ENCODE measurements around the gene GLCE.

Gene GLCE

DNA sequence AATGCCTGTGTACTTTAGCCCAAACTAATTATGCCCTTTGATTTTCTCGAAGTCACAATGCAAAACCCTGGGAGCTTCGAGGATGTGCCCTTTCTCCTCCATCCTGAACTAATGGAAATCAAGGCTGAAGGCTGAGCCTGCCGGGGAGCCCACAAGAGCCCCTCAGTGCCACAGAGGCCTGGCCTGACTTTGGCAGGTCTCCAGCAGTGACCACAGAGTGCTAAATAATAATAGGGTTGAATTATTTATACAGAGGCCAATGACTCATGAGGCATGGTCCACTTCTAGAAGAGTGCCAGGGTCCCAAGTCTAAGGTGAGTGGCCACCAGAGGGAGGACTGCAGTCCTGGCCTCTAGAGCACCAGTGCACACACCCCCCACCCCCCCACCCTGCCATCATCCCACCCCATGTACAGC lies 19.1 kb upstream of the GLCE start:
- no peaks in the 10 kb centered on the region for H3K36me3 ChIP-seq (ENCODE audit: insufficient read depth, low read length)
- no peak overlapping the region for H3K9ac ChIP-seq (ENCODE audit: low read length)
- H3K4me1 ChIP-seq (ENCODE audit: insufficient read depth, low read length), result peaks cover 4% of the 10 kb centered on the region
- H3K27ac ChIP-seq (ENCODE audit: low read depth, low read length), result no peak overlapping the region
- no peaks in the 10 kb centered on the region for H3K27me3 ChIP-seq (ENCODE audit: control insufficient read depth in 1 of 2, insufficient read depth in 2 of 2, low read length in 2 of 2)
- H3K9me3 ChIP-seq (ENCODE audit: low read length), result no peaks in the 10 kb centered on the region
- H3K4me3 ChIP-seq (ENCODE audit: low read depth in 1 of 2, low read length in 2 of 2), result no peak overlapping the region

DNA sequence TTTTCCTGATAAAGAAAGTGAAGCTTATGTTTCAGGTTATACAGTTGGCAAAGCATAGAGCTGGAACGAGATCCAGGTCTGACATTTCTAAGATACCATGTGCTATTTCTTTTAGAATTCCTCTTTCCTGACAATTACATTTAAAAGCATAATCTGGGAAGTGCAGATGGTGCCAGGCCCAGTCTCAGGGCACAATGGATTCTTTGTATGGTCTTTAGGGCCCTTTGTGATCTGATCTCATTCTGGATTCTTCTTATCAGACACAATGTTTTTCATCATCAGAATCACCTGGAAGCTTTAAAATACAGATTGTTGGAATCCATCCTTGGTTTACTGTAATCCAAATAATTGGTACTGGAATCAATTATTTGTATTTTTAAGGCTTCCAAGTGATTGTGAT lies 18.6 kb upstream of the GLCE start:
- Histone ChIP-seq H3K4me1 (ENCODE audit: insufficient read depth, low read length) (peaks cover 4% of the 10 kb centered on the region), H3K4me3 (ENCODE audit: low read depth in 1 of 2, low read length in 2 of 2) (no peak overlapping the region), H3K27ac (ENCODE audit: low read depth, low read length) (no peak overlapping the region), H3K9ac (ENCODE audit: low read length) (no peak overlapping the region), H3K27me3 (ENCODE audit: control insufficient read depth in 1 of 2, insufficient read depth in 2 of 2, low read length in 2 of 2) (no peaks in the 10 kb centered on the region), H3K9me3 (ENCODE audit: low read length) (no peaks in the 10 kb centered on the region), H3K36me3 (ENCODE audit: insufficient read depth, low read length) (no peaks in the 10 kb centered on the region)

DNA sequence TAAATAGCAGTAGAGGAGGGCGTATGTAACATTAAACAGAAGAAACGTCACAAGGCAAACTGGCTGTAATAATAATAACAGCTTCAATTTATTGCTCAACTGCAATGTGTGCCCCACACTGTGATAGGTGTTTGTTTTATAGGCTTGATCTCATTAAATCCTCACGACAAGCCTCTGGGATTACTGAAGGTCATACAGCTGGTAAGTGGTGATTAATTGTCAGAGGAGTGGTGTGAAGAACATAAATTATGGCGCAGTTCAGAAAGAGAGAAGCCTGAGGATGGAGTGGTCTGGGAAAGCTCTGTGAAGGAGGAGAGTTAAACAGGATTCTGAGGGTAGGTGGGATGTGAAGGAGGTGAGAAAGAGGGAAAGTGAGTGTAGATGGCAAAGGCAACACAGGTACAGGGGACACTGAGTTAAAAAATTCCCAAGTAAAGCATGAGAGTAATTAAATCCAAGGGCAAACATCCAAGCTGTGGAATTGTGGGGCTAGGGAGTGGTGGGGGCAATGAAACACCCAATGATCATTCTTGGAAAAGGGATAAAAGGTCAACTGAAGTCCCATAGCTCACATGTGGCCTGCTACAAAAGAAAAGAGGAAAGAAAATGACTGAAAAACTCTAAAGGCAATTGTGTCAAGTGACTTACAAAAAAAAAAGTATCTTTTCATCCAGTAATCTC lies 16.5 kb upstream of the GLCE start:
- Histone ChIP-seq H3K9ac (ENCODE audit: low read length) (no peak overlapping the region), H3K27me3 (ENCODE audit: control insufficient read depth in 1 of 2, insufficient read depth in 2 of 2, low read length in 2 of 2) (no peaks in the 10 kb centered on the region), H3K27ac (ENCODE audit: low read depth, low read length) (no peak overlapping the region), H3K36me3 (ENCODE audit: insufficient read depth, low read length) (no peaks in the 10 kb centered on the region), H3K4me3 (ENCODE audit: low read depth in 1 of 2, low read length in 2 of 2) (no peak overlapping the region), H3K9me3 (ENCODE audit: low read length) (no peaks in the 10 kb centered on the region), H3K4me1 (ENCODE audit: insufficient read depth, low read length) (peaks cover 4% of the 10 kb centered on the region)

DNA sequence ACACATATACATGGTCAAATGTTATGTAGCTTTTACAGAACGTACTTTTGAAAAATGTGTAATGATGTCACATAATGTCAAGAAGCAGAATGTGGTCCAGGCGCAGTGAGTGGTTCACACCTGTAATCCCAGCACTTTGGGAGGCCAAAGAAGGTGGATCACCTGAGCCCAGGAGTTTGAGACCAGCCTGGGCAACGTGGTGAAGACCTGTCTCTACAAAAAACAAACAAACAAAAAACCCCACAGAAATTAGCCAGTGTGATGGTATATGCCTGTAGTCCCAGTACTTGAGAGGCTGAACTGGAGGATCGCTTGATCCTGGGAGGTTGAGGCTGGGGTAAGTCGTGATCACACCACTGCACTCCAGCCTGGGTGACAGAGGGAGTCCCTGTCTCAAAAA lies 15.9 kb upstream of the GLCE start:
- Histone ChIP-seq H3K9me3 (ENCODE audit: low read length) (no peaks in the 10 kb centered on the region), H3K4me3 (ENCODE audit: low read depth in 1 of 2, low read length in 2 of 2) (no peak overlapping the region), H3K27me3 (ENCODE audit: control insufficient read depth in 1 of 2, insufficient read depth in 2 of 2, low read length in 2 of 2) (no peaks in the 10 kb centered on the region), H3K9ac (ENCODE audit: low read length) (no peak overlapping the region), H3K27ac (ENCODE audit: low read depth, low read length) (no peak overlapping the region), H3K36me3 (ENCODE audit: insufficient read depth, low read length) (no peaks in the 10 kb centered on the region), H3K4me1 (ENCODE audit: insufficient read depth, low read length) (peaks cover 4% of the 10 kb centered on the region)

DNA sequence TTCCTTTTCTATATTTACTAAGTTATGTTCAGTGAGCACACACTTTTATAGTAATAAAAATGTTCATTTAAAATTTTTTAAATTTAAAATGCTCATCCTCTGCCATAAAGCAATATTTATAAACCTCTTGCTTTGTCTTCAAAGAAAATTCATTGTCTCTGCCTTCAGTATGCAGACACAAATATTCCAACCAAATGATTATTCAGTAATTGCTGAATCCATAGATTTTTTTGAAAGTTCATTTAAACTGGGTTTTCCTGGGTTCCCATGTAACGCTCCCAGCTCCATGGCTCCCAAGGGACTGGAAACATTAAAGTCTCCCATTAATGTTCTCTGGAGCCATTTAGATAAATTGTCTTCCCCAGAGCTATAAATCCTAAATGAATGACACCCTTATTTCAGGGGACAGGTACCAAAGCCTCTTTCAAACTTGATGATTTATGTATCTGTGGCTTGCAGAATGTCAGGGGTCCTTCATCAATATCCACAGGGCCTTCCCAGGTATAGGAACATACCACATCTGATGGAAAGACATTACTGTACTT lies 15.2 kb upstream of the GLCE start:
- H3K4me1 ChIP-seq (ENCODE audit: insufficient read depth, low read length), result peaks cover 4% of the 10 kb centered on the region
- no peaks in the 10 kb centered on the region for H3K9me3 ChIP-seq (ENCODE audit: low read length)
- H3K4me3 ChIP-seq (ENCODE audit: low read depth in 1 of 2, low read length in 2 of 2), result no peak overlapping the region
- H3K27me3 ChIP-seq (ENCODE audit: control insufficient read depth in 1 of 2, insufficient read depth in 2 of 2, low read length in 2 of 2), result no peaks in the 10 kb centered on the region
- no peak overlapping the region for H3K27ac ChIP-seq (ENCODE audit: low read depth, low read length)
- no peaks in the 10 kb centered on the region for H3K36me3 ChIP-seq (ENCODE audit: insufficient read depth, low read length)
- no peak overlapping the region for H3K9ac ChIP-seq (ENCODE audit: low read length)

DNA sequence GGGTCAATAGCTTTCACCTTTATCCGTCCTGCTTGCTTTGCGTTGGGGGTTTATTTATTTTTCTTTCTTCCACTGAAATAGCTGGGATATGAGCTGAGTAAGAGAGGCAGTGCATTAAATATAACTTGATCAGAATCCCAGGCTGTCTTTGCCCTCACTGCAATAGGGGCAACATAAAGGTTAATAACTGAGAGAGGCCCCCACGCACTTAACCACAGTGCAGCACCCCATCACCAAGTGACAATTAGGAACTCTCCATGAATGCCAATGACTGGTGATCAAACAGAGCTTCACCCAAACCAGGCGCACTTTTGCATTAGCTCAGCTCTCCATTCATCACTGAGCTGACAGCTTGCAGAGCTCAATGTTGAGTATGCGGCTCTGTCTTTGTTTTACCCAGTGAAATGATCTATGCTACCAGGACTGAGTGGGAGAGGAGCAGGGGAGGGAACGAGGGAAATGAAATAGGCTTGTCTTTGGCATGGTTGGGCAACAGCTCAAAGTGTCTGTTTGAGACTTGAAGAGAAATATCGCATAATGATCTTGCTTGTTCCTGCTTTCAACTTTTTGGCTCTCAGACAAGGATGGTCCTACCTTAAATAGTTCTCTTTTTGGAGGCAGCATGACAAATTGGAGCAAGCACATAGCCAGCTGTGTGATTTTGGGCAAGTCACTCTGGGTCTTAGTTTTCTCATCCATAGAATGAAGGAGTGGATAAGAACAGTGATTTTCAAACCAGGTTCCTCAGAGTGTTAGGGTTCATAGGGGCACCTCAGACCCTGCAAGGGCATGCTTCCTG lies 14.5 kb upstream of the GLCE start:
- H3K27ac ChIP-seq (ENCODE audit: low read depth, low read length), result no peak overlapping the region
- no peaks in the 10 kb centered on the region for H3K27me3 ChIP-seq (ENCODE audit: control insufficient read depth in 1 of 2, insufficient read depth in 2 of 2, low read length in 2 of 2)
- no peaks in the 10 kb centered on the region for H3K36me3 ChIP-seq (ENCODE audit: insufficient read depth, low read length)
- no peaks in the 10 kb centered on the region for H3K9me3 ChIP-seq (ENCODE audit: low read length)
- H3K4me3 ChIP-seq (ENCODE audit: low read depth in 1 of 2, low read length in 2 of 2), result no peak overlapping the region
- H3K4me1 ChIP-seq (ENCODE audit: insufficient read depth, low read length), result peaks cover 4% of the 10 kb centered on the region
- H3K9ac ChIP-seq (ENCODE audit: low read length), result no peak overlapping the region

DNA sequence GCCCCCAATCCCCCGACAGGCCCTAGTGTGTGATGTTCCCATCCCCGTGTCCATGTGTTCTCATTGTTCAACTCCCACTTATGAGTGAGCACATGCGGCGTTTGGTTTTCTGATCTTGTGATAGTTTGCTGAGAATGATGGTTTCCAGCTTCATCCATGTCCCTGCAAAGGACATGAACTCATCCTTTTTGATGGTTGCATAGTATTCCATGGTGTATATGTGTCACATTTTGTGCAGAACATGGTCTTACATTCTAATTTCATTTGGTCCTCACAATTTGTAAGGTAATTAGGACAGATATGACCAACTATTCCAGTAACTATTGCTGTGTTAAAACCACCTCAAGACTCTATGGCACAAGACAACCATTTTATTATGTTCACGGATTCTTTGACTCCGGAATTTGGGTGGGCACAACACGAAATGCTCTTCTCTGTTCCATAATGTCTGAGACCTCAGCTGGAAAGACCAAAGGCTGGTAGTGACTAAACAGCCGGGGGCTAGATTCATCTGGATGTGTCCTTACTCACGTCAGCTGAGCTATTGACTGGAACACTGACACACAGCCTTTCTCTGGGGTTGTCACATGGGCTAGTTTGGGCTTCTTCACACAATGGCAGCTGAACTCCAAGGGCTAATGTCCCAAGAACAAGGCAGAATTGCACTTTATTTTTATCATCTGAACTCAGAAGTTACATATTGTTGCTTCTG lies 13.6 kb upstream of the GLCE start:
- Histone ChIP-seq H3K9ac (ENCODE audit: low read length) (no peak overlapping the region), H3K4me3 (ENCODE audit: low read depth in 1 of 2, low read length in 2 of 2) (no peak overlapping the region), H3K4me1 (ENCODE audit: insufficient read depth, low read length) (peaks cover 4% of the 10 kb centered on the region), H3K9me3 (ENCODE audit: low read length) (no peaks in the 10 kb centered on the region), H3K27ac (ENCODE audit: low read depth, low read length) (no peak overlapping the region), H3K27me3 (ENCODE audit: control insufficient read depth in 1 of 2, insufficient read depth in 2 of 2, low read length in 2 of 2) (no peaks in the 10 kb centered on the region), H3K36me3 (ENCODE audit: insufficient read depth, low read length) (no peaks in the 10 kb centered on the region)

DNA sequence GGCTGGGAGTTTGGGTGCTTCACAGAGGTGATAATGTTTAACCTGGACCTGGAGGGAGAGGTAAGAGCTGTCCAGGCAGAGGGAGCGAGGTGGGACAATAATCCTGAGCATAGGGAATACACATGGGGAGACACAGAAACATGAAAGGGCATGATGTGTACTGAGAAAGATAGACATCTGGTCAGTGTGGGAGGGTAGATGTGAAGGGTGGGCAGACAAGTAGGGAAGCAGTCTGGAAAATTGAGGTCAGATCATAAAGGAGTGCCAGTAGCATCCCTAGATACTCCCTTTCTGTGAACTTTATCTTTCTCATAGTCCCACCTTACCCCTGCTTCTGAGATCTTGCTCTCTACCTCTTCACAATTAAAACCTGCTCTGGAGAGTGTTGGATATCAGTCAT lies 12.0 kb upstream of the GLCE start:
- H3K27ac ChIP-seq (ENCODE audit: low read depth, low read length), result no peak overlapping the region
- peaks cover 4% of the 10 kb centered on the region for H3K4me1 ChIP-seq (ENCODE audit: insufficient read depth, low read length)
- H3K4me3 ChIP-seq (ENCODE audit: low read depth in 1 of 2, low read length in 2 of 2), result no peak overlapping the region
- H3K9me3 ChIP-seq (ENCODE audit: low read length), result no peaks in the 10 kb centered on the region
- no peaks in the 10 kb centered on the region for H3K27me3 ChIP-seq (ENCODE audit: control insufficient read depth in 1 of 2, insufficient read depth in 2 of 2, low read length in 2 of 2)
- H3K9ac ChIP-seq (ENCODE audit: low read length), result no peak overlapping the region
- H3K36me3 ChIP-seq (ENCODE audit: insufficient read depth, low read length), result no peaks in the 10 kb centered on the region

DNA sequence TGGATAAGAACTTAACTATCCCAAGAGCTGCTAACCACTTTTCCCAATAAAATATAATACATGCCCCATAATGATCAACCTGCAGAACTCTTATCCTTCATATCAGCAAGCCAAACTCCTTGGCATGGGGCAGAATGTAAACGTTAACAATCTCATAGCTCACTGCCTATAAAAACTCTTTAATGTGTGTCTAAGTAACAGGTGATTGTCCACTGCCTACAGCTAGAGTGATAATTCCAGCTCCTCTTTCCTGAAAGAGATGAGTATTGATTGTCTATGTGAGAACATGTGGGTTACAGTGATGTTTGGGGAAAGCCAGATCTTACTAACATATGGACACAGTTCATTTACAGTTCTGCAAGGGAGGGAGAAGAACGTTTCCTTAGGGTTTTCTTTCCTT lies 11.3 kb upstream of the GLCE start:
- H3K9me3 ChIP-seq (ENCODE audit: low read length), result no peaks in the 10 kb centered on the region
- H3K9ac ChIP-seq (ENCODE audit: low read length), result no peak overlapping the region
- H3K4me3 ChIP-seq (ENCODE audit: low read depth in 1 of 2, low read length in 2 of 2), result no peak overlapping the region
- H3K27me3 ChIP-seq (ENCODE audit: control insufficient read depth in 1 of 2, insufficient read depth in 2 of 2, low read length in 2 of 2), result no peaks in the 10 kb centered on the region
- no peaks in the 10 kb centered on the region for H3K4me1 ChIP-seq (ENCODE audit: insufficient read depth, low read length)
- no peaks in the 10 kb centered on the region for H3K36me3 ChIP-seq (ENCODE audit: insufficient read depth, low read length)
- no peak overlapping the region for H3K27ac ChIP-seq (ENCODE audit: low read depth, low read length)

DNA sequence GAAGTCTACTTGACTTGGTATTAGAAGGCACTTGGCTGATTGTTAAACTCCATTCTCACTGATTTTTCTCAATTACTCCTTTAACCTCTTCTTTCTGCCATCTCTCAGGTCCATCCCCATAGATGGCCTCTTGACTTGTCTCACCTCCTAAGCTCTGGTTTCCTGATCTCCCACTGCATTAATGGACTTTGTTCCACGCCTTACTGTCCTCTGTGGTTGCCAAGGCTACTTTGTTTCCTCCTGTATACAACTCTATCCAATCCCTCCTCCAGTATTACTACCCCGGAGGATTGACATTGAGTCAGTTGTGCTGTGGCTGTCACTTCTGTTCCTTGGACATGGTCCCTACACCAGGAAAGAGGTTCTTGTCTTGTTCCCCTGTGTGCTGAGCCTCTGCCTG lies 10.6 kb upstream of the GLCE start:
- Histone ChIP-seq H3K4me1 (ENCODE audit: insufficient read depth, low read length) (no peaks in the 10 kb centered on the region), H3K27ac (ENCODE audit: low read depth, low read length) (no peak overlapping the region), H3K9ac (ENCODE audit: low read length) (no peak overlapping the region), H3K9me3 (ENCODE audit: low read length) (no peaks in the 10 kb centered on the region), H3K27me3 (ENCODE audit: control insufficient read depth in 1 of 2, insufficient read depth in 2 of 2, low read length in 2 of 2) (no peaks in the 10 kb centered on the region), H3K4me3 (ENCODE audit: low read depth in 1 of 2, low read length in 2 of 2) (no peak overlapping the region), H3K36me3 (ENCODE audit: insufficient read depth, low read length) (no peaks in the 10 kb centered on the region)

DNA sequence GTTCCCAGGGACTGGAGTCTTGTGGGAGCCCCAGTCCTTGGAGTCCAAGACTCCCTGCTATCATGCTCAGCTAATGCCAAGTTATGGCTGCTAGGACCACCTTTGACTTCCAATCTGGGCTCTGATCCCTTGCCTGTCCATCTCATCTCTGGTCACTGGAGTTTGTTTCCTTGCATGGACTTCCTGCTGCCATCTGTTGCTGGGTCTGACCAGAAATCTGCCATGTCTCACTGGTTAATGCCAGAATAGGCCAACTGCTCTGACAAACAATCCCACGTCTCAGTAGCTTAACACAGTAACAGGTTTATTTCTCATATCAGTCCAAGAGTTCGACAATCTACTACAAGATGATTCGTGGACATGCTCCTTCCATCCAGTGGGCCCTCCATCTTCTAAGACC lies 10.1 kb upstream of the GLCE start:
- Histone ChIP-seq H3K27me3 (ENCODE audit: control insufficient read depth in 1 of 2, insufficient read depth in 2 of 2, low read length in 2 of 2) (no peaks in the 10 kb centered on the region), H3K4me3 (ENCODE audit: low read depth in 1 of 2, low read length in 2 of 2) (no peak overlapping the region), H3K9ac (ENCODE audit: low read length) (no peak overlapping the region), H3K36me3 (ENCODE audit: insufficient read depth, low read length) (no peaks in the 10 kb centered on the region), H3K4me1 (ENCODE audit: insufficient read depth, low read length) (no peaks in the 10 kb centered on the region), H3K9me3 (ENCODE audit: low read length) (no peaks in the 10 kb centered on the region), H3K27ac (ENCODE audit: low read depth, low read length) (no peak overlapping the region)
